Right lobe of liver (tissue), 6 donors: ENCODE results near the gene CMTM5. TPM values are rescaled to one million over a fixed set of nuclear protein-coding genes. Genes with fewer than 3 reads are reported as not detected.

ENCODE experiments used
- ATAC-seq, 4 donors: fragments of 200-7000 bp; cut with Tn5 transposase; one replicate each; pipeline ENCODE4 v1.9.1; 2020; ENCODE audit warnings: mild to moderate bottlenecking in 4 of 4, moderate library complexity in 4 of 4
- DNase-seq, 3 donors: peaks; one replicate each; pipeline ENCODE4 v3.0.0-alpha.2; 2020
- H3K27ac ChIP-seq, 3 donors: fragments of 200-600 bp; one replicate each; pipeline ENCODE4 v1.8.0; 2022
- H3K27me3 ChIP-seq, 2 donors: fragments of 200-600 bp; one replicate each; pipeline ENCODE4 v1.8.0; 2022
- H3K36me3 ChIP-seq, 4 donors: fragments of 200-600 bp; sonication (generic) in 1 of 4; one replicate each; pipeline versions ENCODE4 v1.5.1 to v1.8.0; 2017 to 2022; ENCODE audit warnings: control low read depth in 1 of 4
- H3K4me1 ChIP-seq, 4 donors: fragments of 200-600 bp; sonication (generic) in 1 of 4; one replicate each; pipeline versions ENCODE4 v1.5.1 to v1.8.0; 2017 to 2022; ENCODE audit warnings: control low read depth in 1 of 4
- H3K4me3 ChIP-seq, 3 donors: fragments of 200-600 bp; one replicate each; pipeline ENCODE4 v1.8.0; 2022
- H3K9me3 ChIP-seq, 4 donors: fragments of 200-600 bp; sonication (generic) in 1 of 4; one replicate each; pipeline versions ENCODE4 v1.5.1 to v1.8.0; 2017 to 2022; ENCODE audit warnings: control low read depth in 1 of 4
- CTCF ChIP-seq, 4 donors: fragments of 200-600 bp in 3 of 4; fragments of 450-650 bp in 1 of 4; IDR thresholded peaks; one replicate each; pipeline versions ENCODE4 v1.5.1 to v1.8.0; 2016 to 2022; ENCODE audit warnings: antibody characterized with exemption in 4 of 4, mild to moderate bottlenecking in 2 of 4
- POLR2A ChIP-seq: fragments of 450-650 bp; IDR thresholded peaks from one replicate; pipeline ENCODE4 v1.6.1; 2017; ENCODE audit warnings: antibody characterized with exemption, mild to moderate bottlenecking
- WGBS: methylation state at CpG from one replicate; pipeline ENCODE4 v1.1.6; 2018; ENCODE audit warnings: low coverage, low lambda C conversion rate; ENCODE audit not compliant: insufficient coverage; ENCODE audit errors: missing lambda C conversion rate; 5-methylcytosine and 5-hydroxymethylcytosine counted together
- intact Hi-C, 2 donors: fragments of 100-400 bp; cut with DNase I; formaldehyde crosslinking; loops; one replicate each; pipeline versions ENCODE4 v1.11.2 to v1.14.1; 2022
- total RNA-seq, 6 experiments: library from RNA; depleted of rRNA in 2 of 6; stranded (reverse); fragments of >200 nt in 2 of 6; fragmentation: NEBNext Ultra II Directional in 3 of 6; extraction: Animal tissue kit (Norgen Biotek cat#: 25700) in 3 of 6; gene quantifications; one replicate each; pipeline versions ENCODE4 v1.1.0 to v1.2.4, GENCODE V29; 2016 to 2023
- donor health status: DM: no; HTN: yes; CAD: no.
- donor health status: DM: no; HTN: no; CAD: no.
- donor health status: DM: no; HTN: no; CAD: no.
- donor health status: DM: no; HTN: yes; CAD: no.
- donor health status: DM: no; HTN: yes; CAD: no.

Gene CMTM5
- total RNA-seq, 6 experiments from 2014 or later: 0.32 to 0.49 TPM; not detected in 4

- intact Hi-C loops: no loop called here
- ATAC-seq: no peak
- 37% methylated on average over 2 of the region's 4 CpGs for WGBS
Observed at GRCh38 chr14:23406244-23406643, 29.4 kb downstream of the CMTM5 start.

GRCh38 chr14:23406725-23407355 lies 30.0 kb downstream of the CMTM5 start:
- no peak overlapping the region for H3K27ac ChIP-seq
- H3K4me3 ChIP-seq: no peak overlapping the region
- H3K36me3 ChIP-seq: no peaks in the 10 kb centered on the region
- WGBS: 54% methylated on average over 10 of the region's 15 CpGs
- no peaks in the 10 kb centered on the region for H3K27me3 ChIP-seq
- H3K9me3 ChIP-seq: no peaks in the 10 kb centered on the region
- TF ChIP-seq CTCF (IDR thresholded peaks at IDR 0.05): no peak
- no peak for TF ChIP-seq POLR2A
- no peak for DNase-seq
- intact Hi-C loops: no loop called here
- ATAC-seq: no peak
- H3K4me1 ChIP-seq: no peaks in the 10 kb centered on the region

More at GRCh38 chr14:23406244-23406643, 29.4 kb downstream of the CMTM5 start:
- H3K27ac ChIP-seq: no peak overlapping the region
- no peaks in the 10 kb centered on the region for H3K9me3 ChIP-seq
- TF ChIP-seq POLR2A: no peak
- TF ChIP-seq CTCF (IDR thresholded peaks at IDR 0.05): no peak
- DNase-seq: no peak
- H3K4me3 ChIP-seq: no peak overlapping the region
- no peaks in the 10 kb centered on the region for H3K4me1 ChIP-seq
- no peaks in the 10 kb centered on the region for H3K27me3 ChIP-seq
- H3K36me3 ChIP-seq: no peaks in the 10 kb centered on the region

- ATAC-seq (no peak), DNase-seq (no peak)
- H3K36me3 ChIP-seq: no peaks in the 10 kb centered on the region
- H3K4me1 ChIP-seq: no peaks in the 10 kb centered on the region
- intact Hi-C loops: no loop called here
- H3K27ac ChIP-seq: no peak within 1 kb of the TSS
- 53% methylated on average over 13 of the region's 15 CpGs for WGBS
- H3K9me3 ChIP-seq: no peaks in the 10 kb centered on the region
- H3K27me3 ChIP-seq: no peaks in the 10 kb centered on the region
- TF ChIP-seq POLR2A (no peak), CTCF (IDR thresholded peaks at IDR 0.05) (no peak)
- no peak within 1 kb of the TSS for H3K4me3 ChIP-seq
Observed at GRCh38 chr14:23407516-23408306, 30.9 kb downstream of the CMTM5 start, which contains the start of gene MYH6. MYH6 (minus strand) TSS chr14:23408273; CDS start chr14:23407223, 1,050 bp downstream.

GRCh38 chr14:23408307-23408630 lies 31.4 kb downstream of the CMTM5 start:
- intact Hi-C loops: no loop called here
- no peaks in the 10 kb centered on the region for H3K9me3 ChIP-seq
- no peak overlapping the region for H3K4me3 ChIP-seq
- no peak for DNase-seq
- H3K4me1 ChIP-seq: no peaks in the 10 kb centered on the region
- no peak overlapping the region for H3K27ac ChIP-seq
- no peaks in the 10 kb centered on the region for H3K36me3 ChIP-seq
- 53% methylated on average over 4 of the region's 5 CpGs for WGBS
- no peaks in the 10 kb centered on the region for H3K27me3 ChIP-seq
- no peak for TF ChIP-seq CTCF (IDR thresholded peaks at IDR 0.05)
- TF ChIP-seq POLR2A: no peak
- ATAC-seq: no peak
